ENCODE data around the gene HBE1. TPM values are rescaled to one million over a fixed set of nuclear protein-coding genes. Genes with fewer than 3 reads are reported as not detected.

Gene HBE1
- total RNA-seq, 1 experiment from 2014 or later: 1.2 TPM

GRCh38 chr11:5286351-5286750 is 16.6 kb upstream of the HBE1 start:
- no peak for DNase-seq (ENCODE audit: extremely low read depth, low read depth)

GRCh38 chr11:5285703-5286340 is 16.1 kb upstream of the HBE1 start:
- no peak for DNase-seq (ENCODE audit: extremely low read depth, low read depth)

DNA sequence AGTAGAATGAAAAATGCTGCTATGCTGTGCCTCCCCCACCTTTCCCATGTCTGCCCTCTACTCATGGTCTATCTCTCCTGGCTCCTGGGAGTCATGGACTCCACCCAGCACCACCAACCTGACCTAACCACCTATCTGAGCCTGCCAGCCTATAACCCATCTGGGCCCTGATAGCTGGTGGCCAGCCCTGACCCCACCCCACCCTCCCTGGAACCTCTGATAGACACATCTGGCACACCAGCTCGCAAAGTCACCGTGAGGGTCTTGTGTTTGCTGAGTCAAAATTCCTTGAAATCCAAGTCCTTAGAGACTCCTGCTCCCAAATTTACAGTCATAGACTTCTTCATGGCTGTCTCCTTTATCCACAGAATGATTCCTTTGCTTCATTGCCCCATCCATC is 14.9 kb upstream of the HBE1 start:
- no peak for DNase-seq (ENCODE audit: extremely low read depth, low read depth)

DNA sequence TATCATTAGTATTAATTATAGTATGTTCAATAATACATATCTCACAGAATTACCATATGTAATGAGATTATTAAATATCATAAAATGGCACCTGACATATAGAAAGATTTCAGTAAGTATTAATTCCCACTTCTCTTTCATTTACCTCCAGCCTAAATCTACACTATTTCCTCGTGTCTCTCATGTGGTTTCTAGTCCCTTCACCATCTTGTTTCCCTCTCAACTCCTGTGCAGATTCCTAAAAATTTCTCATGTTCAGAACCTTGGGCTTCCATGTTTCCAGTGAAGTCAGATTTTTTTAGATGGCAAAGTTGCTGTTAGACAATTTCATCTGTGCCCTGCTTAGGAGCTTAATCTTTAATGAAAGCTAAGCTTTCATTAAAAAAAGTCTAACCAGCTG is 14.1 kb upstream of the HBE1 start:
- no peak for DNase-seq (ENCODE audit: extremely low read depth, low read depth)

- no peak for DNase-seq (ENCODE audit: extremely low read depth, low read depth)
Measured at GRCh38 chr11:5283086-5283485, 13.3 kb upstream of the HBE1 start.

DNA sequence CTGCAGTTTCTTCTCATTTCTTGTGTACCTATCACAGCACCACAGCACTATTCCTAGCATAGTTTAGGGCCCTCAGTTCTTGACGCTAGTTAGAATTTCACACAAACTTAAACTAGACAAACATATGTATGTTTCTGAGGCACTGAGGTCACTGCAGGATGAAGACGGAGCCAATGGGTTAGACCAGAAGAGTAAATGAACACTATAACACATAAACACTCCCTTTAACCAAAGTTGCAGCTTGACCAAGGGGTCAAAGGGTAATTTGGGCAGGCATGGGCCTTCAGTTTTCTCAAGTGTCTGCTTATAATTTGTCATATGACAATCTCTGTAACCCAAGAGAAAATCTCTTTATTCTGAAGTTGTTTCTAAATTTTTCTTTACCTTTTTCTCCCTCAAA is 12.9 kb upstream of the HBE1 start:
- no peak for DNase-seq (ENCODE audit: extremely low read depth, low read depth)

DNA sequence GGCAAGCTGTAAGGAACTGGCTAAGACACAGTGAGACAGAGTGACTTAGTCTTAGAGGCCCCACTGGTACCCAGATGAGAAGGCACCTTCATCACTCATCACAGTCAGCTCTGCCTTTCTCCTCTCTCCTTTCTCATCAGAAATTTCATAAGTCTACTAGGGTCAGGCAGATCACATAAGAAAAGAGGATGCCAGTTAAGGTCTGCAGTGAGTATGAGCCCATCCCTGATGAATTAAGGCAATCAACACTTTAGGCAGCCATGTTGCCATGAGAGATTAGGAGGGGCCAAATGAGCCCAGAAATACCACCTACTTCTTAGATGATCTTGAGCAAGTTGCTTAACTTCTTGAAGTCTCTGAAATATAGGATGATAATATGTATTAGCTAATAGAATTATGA is 11.9 kb upstream of the HBE1 start:
- DNase-seq (ENCODE audit: extremely low read depth, low read depth): no peak

DNA sequence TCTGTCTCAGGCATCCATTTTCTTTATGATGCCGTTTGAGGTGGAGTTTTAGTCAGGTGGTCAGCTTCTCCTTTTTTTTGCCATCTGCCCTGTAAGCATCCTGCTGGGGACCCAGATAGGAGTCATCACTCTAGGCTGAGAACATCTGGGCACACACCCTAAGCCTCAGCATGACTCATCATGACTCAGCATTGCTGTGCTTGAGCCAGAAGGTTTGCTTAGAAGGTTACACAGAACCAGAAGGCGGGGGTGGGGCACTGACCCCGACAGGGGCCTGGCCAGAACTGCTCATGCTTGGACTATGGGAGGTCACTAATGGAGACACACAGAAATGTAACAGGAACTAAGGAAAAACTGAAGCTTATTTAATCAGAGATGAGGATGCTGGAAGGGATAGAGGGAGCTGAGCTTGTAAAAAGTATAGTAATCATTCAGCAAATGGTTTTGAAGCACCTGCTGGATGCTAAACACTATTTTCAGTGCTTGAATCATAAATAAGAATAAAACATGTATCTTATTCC is 10.9 kb upstream of the HBE1 start:
- DNase-seq (ENCODE audit: extremely low read depth, low read depth): peak; percentile 94

DNA sequence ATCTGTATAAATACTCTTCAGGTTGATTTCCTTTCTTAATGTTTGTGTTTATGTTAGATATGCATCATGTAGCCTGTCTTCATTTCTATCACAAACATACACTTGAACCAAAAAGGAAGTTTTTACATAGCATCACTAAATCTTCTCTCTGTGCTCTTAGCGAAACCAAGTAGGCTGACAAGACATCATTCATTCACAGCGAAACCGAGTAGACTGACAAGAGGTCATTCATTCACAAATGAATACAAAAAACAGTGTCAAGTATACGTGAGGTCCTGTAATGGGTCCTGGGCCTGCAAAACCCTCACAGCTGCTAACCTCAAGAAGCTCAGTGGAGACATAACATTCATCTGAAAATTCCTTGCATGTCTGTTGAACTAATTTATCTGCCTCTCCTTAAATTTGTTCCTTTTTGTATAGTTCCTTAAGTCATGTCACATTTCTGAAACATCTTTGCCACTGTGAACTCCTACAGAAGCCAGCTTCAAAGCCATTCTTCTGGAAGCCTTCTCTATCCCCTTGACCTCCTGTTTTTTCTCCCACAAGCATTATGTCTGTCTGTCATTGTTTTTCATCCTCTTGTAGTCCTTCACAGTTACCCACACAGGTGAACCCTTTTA is 9.8 kb upstream of the HBE1 start:
- no peak for DNase-seq (ENCODE audit: extremely low read depth, low read depth)

DNA sequence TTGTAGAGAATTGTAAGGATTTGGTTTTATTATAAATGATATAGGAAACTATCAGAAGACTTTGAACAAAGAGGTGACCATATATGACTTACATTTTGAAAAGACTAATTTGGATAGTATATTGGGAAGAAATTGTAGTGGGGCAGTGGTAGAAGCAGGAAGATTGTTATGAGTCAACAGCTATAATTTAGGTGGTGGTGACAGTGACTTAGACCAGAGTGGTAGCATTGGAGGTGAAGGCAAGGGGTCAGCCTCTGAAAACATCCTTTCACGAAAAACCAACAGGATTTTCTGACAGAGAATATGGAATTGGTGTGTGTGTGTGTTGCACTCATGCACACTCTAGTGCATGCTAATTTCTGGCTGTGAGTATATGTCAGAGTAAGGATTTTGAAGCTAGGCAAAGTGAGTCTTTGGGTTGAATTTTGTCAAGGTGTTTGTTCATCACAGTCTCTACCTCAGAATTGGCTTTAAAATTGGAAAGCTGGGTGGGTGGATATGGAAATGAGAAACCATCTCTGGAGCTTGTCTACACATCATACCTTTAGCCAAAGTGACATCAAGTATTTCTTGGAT is 8.2 kb upstream of the HBE1 start:
- no peak for DNase-seq (ENCODE audit: extremely low read depth, low read depth)

DNA sequence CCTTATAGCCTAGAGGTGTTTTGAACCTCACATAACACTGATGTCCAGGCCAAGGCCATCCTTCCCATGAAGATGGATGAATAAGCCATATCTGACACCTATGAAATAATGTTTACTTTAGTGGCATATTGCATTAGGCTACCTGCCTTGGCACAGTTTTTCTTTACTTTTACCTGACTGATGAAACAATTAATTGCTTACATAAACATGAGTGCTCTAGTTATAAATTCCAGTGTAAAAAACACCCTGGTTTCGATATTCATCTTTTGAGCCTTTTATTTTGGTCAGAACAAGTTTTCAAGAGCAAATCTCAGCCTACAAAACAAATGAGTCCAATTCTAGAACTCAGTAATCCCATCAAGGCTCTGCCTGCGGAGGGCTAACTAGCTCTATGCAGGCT is 7.0 kb upstream of the HBE1 start:
- DNase-seq (ENCODE audit: extremely low read depth, low read depth): no peak

DNA sequence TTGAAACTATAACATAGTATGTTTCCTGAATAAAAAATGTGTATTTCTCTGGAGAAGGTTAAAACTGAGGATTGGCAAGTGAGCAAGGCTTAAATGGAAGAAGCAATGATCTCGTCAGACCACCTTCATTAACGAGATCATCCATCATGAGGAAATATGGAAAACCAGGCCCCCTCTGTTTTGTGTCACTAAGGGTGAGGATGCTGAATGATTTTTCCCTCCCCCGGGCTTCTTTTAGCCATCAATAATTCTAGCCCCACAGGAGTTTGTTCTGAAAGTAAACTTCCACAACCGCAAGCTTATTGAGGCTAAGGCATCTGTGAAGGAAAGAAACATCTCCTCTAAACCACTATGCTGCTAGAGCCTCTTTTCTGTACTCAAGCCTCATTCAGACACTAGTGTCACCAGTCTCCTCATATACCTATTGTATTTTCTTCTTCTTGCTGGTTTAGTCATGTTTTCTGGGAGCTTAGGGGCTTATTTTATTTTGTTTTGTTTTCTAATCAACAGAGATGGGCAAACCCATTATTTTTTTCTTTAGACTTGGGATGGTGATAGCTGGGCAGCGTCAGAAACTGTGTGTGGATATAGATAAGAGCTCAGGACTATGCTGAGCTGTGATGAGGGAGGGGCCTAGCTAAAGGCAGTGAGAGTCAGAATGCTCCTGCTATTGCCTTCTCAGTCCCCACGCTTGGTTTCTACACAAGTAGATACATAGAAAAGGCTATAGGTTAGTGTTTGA is 5.8 kb upstream of the HBE1 start:
- no peak for DNase-seq (ENCODE audit: extremely low read depth, low read depth)

- no peak for DNase-seq (ENCODE audit: extremely low read depth, low read depth)
Measured at GRCh38 chr11:5274395-5274794, 4.7 kb upstream of the HBE1 start.

DNA sequence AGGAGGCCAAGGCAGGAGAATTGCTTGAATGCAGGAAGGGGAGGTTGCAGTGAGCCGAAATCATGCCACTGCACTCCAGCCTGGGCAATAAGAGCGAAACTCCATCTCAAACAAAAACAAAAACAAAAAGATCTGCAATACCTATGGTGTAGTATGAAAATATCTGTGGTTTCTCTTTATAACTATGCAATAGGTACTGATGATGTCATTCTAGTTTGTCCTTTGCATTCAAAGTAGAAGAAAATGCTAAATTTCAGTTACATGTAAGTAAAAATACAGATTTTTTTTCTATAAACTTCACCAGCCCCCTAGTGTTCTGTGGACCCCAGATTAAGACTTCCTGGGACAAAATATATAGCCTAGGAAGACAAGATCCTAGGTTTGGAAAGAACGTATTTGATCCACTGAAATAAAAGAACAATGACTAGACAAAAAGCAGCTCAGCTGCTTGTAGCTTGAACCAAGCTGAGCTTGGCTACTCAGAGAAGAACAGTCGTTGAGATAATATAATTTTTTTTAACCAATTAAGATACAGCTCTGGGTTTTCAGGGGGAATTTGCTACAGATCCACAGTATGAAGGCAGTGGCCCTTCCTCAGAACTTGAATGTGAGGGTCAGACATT is 2.8 kb upstream of the HBE1 start:
- DNase-seq (ENCODE audit: extremely low read depth, low read depth): no peak

DNA sequence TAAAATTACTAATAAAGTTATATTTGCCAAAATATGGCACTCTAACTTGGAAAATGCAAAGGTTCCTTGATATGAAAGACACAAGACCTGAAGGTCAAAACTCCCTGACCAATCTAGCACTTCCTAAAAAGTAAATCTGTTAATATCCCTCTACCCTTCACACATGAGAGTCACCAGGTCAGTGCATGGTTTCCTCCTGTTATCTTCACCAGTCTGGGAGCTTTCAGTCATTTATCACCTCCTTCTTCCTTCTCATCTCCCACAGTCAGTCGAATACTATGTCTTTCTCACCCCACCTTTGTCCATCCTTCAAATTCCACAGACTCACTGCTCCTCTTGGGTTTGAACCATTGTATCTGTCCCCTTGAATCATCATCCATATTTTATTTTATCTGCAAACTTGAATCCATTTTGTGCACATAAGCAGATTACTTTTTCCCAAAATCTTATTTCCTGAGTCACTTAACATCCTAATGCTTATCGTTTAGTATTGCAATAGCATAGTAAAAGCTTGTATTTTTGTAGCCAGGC is 2.6 kb downstream of the HBE1 start:
- no peak for DNase-seq (ENCODE audit: extremely low read depth, low read depth)

DNA sequence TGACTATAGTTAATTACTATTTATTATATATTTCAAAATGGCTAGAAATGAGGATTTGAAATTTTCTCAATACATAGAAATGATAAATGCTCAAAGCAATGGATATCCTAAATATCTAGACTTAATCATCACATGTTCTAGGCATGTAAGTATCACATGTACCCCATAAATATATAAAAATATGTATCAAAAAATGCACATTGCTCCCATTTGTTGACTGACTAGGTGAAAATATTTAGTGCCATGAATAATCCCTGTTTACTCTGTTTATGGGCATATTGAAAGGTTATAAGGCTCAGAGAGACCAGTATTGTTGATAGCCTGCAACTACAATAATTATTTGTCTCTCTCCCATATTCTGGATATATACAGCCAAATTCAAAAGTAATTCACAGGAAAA is 3.1 kb downstream of the HBE1 start:
- DNase-seq (ENCODE audit: extremely low read depth, low read depth): no peak

DNA sequence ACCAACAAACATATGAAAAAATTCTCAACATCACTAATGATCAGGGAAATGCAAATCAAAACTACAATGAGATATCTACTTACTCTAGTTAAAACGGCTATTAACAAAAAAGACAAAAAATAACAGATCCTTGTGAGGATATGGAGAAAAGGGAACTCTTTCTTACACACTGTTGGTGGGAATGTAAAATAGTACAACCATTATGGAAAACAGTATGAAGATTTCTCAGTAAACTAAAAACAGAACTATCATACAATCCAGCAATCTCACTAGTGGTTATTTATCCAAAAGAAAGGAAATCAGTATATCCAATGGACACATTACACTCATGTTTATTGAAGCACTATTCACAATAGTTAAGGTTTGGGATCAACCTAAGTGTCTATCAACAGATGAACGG is 3.9 kb downstream of the HBE1 start:
- DNase-seq (ENCODE audit: extremely low read depth, low read depth): no peak

GRCh38 chr11:5258543-5259262 is 11.0 kb downstream of the HBE1 start:
- DNase-seq (ENCODE audit: extremely low read depth, low read depth): no peak

GRCh38 chr11:5257296-5257695 is 12.4 kb downstream of the HBE1 start:
- no peak for DNase-seq (ENCODE audit: extremely low read depth, low read depth)

All from NCI-H460 (cell line).